ENCODE data around the gene SMARCB1.
A peak's percentile ranks its signal among the peaks of the same experiment; 100 is the strongest.

The SMARCB1 gene

GRCh38 chr22:23762842-23763578 is 23.8 kb upstream of the SMARCB1 start, which contains the start of gene C22orf15:
Gene C22orf15, plus strand, starts transcription at chr22:23762990. Its CDS starts 317 bp downstream, at chr22:23763307.
- DNase-seq: no peak

GRCh38 chr22:23763579-23763945 is 23.2 kb upstream of the SMARCB1 start:
- no peak for DNase-seq

- no peak for DNase-seq
These were observed 22.8 kb upstream of the SMARCB1 start for GRCh38 chr22:23763954-23764353.

- DNase-seq: no peak
These were observed 21.6 kb upstream of the SMARCB1 start for GRCh38 chr22:23764899-23765881.

- DNase-seq: no peak
These were observed 19.5 kb upstream of the SMARCB1 start for GRCh38 chr22:23767303-23767672.

- DNase-seq: peak; percentile 20
These were observed 18.9 kb upstream of the SMARCB1 start, which contains the start of gene CHCHD10 for GRCh38 chr22:23767673-23768548. Gene CHCHD10, minus strand, starts transcription at chr22:23767972. Its CDS starts 98 bp downstream, at chr22:23767874.

GRCh38 chr22:23769321-23769965 is 17.3 kb upstream of the SMARCB1 start:
- no peak for DNase-seq

- DNase-seq: no peak
These were observed 14.5 kb upstream of the SMARCB1 start for GRCh38 chr22:23772315-23772648.

- DNase-seq: no peak
These were observed 13.9 kb upstream of the SMARCB1 start, which contains the start of gene MMP11 for GRCh38 chr22:23772649-23773473. Gene MMP11, plus strand, starts transcription at chr22:23772849. Its CDS starts 22 bp downstream, at chr22:23772871.

- DNase-seq: no peak
These were observed 13.2 kb upstream of the SMARCB1 start for GRCh38 chr22:23773483-23774113.

- no peak for DNase-seq
These were observed 12.4 kb upstream of the SMARCB1 start for GRCh38 chr22:23774114-23774921.

- DNase-seq: no peak
These were observed 11.8 kb upstream of the SMARCB1 start for GRCh38 chr22:23774922-23775436.

GRCh38 chr22:23775779-23776375 is 10.9 kb upstream of the SMARCB1 start:
- no peak for DNase-seq

- no peak for DNase-seq
These were observed 8.8 kb upstream of the SMARCB1 start for GRCh38 chr22:23777776-23778576.

- no peak for DNase-seq
These were observed 8.2 kb upstream of the SMARCB1 start for GRCh38 chr22:23778577-23778900.

- DNase-seq: no peak
These were observed 7.7 kb upstream of the SMARCB1 start for GRCh38 chr22:23779083-23779482.

- no peak for DNase-seq
These were observed 7.0 kb upstream of the SMARCB1 start for GRCh38 chr22:23779731-23780130.

GRCh38 chr22:23780146-23780748 is 6.5 kb upstream of the SMARCB1 start:
- DNase-seq: no peak

Data from GOT3 (cell line).